CD14-positive monocyte (primary cell): Measurements from ENCODE around the gene PIP5K1B. TPM values are rescaled to one million over a fixed set of nuclear protein-coding genes. Genes with fewer than 3 reads are reported as not detected.

Experiments used
- DNase-seq, 3 donors: peaks; one replicate each; pipeline ENCODE4 v3.0.0-alpha.2; 2011 to 2022
- H2AFZ ChIP-seq: 2 replicates; pipeline ENCODE4 v1.6.0; 2012; ENCODE audit warnings: mild to moderate bottlenecking, low read depth, low read length, inconsistent platforms; ENCODE audit not compliant: insufficient read depth, poor library complexity, severe bottlenecking
- H3K27ac ChIP-seq, 2 donors: 1 replicate in 1 of 2; 2 replicates in 1 of 2; pipeline ENCODE4 v1.5.1; 2012 to 2013; ENCODE audit warnings: low read length in 2 of 2, control low read depth in 1 of 2, inconsistent platforms in 1 of 2, low read depth in 1 of 2, mild to moderate bottlenecking in 1 of 2
- H3K27me3 ChIP-seq, 2 donors: one replicate each; pipeline versions ENCODE4 v1.6.0 to v1.6.1; 2011 to 2013; ENCODE audit warnings: low read length in 2 of 2; ENCODE audit not compliant: control insufficient read depth in 2 of 2, insufficient read depth in 2 of 2
- H3K36me3 ChIP-seq, 2 donors: replicated peaks in 1 of 2; 1 replicate in 1 of 2; 2 replicates in 1 of 2; pipeline versions ENCODE4 v1.5.1 to v1.6.1; 2012 to 2013; ENCODE audit warnings: low read length in 2 of 2, control low read depth in 1 of 2, inconsistent platforms in 1 of 2, mild to moderate bottlenecking in 1 of 2; ENCODE audit not compliant: insufficient read depth in 2 of 2, control insufficient read depth in 1 of 2
- H3K4me1 ChIP-seq, 2 donors: 1 replicate in 1 of 2; 2 replicates in 1 of 2; pipeline versions ENCODE4 v1.5.1 to v1.6.1; 2012 to 2013; ENCODE audit warnings: low read length in 2 of 2, control low read depth in 1 of 2, inconsistent platforms in 1 of 2, mild to moderate bottlenecking in 1 of 2, moderate library complexity in 1 of 2; ENCODE audit not compliant: insufficient read depth in 2 of 2, control insufficient read depth in 1 of 2
- H3K4me2 ChIP-seq: replicated peaks from 2 replicates; pipeline ENCODE3; 2012; ENCODE audit warnings: low read length, moderate library complexity, mild to moderate bottlenecking; ENCODE audit not compliant: poor library complexity, severe bottlenecking; ENCODE audit errors: extremely low read depth
- H3K4me3 ChIP-seq, 3 experiments: fragments of 200-600 bp in 1 of 3; sonication (generic) in 1 of 3; replicated peaks in 1 of 3; 1 replicate in 2 of 3; 2 replicates in 1 of 3; pipeline ENCODE4 v1.5.1; 2011 to 2013; ENCODE audit warnings: low read length in 3 of 3, mild to moderate bottlenecking in 3 of 3, control low read depth in 2 of 3, low read depth in 2 of 3, inconsistent platforms in 1 of 3, moderate library complexity in 1 of 3
- H3K79me2 ChIP-seq: 2 replicates; pipeline ENCODE4 v1.6.0; 2012; ENCODE audit warnings: mild to moderate bottlenecking, control low read depth, inconsistent platforms, low read length, moderate library complexity; ENCODE audit not compliant: insufficient read depth
- H3K9ac ChIP-seq: 2 replicates; pipeline ENCODE4 v1.6.0; 2017; ENCODE audit warnings: low read length, mild to moderate bottlenecking; ENCODE audit not compliant: insufficient read depth, poor library complexity, severe bottlenecking
- H3K9me3 ChIP-seq, 2 donors: replicated peaks in 1 of 2; 1 replicate in 1 of 2; 2 replicates in 1 of 2; pipeline versions ENCODE4 v1.5.1 to v1.6.1; 2012 to 2013; ENCODE audit warnings: low read length in 2 of 2, control low read depth in 1 of 2; ENCODE audit not compliant: control insufficient read depth in 1 of 2, insufficient read depth in 1 of 2
- H4K20me1 ChIP-seq: 2 replicates; pipeline ENCODE4 v1.6.0; 2012; ENCODE audit warnings: mild to moderate bottlenecking, low read length, control low read depth, moderate library complexity; ENCODE audit not compliant: insufficient read depth
- H3K27ac Mint-ChIP-seq, 7 donors: one replicate each; pipeline ENCODE4 v1.8.0; 2020; ENCODE audit warnings: mild to moderate bottlenecking in 7 of 7, mixed read lengths in 7 of 7, moderate library complexity in 6 of 7, inconsistent platforms in 2 of 7
- H3K27me3 Mint-ChIP-seq, 3 donors: one replicate each; pipeline ENCODE4 v1.8.0; 2021 to 2022; ENCODE audit warnings: low read depth in 3 of 3, mild to moderate bottlenecking in 3 of 3, mixed read lengths in 3 of 3, moderate library complexity in 3 of 3, inconsistent platforms in 1 of 3
- H3K36me3 Mint-ChIP-seq, 2 donors: one replicate each; pipeline ENCODE4 v1.8.0; 2020; ENCODE audit warnings: mixed read lengths in 2 of 2, inconsistent platforms in 1 of 2, mild to moderate bottlenecking in 1 of 2
- H3K4me1 Mint-ChIP-seq: one replicate; pipeline ENCODE4 v1.8.0; 2020; ENCODE audit warnings: mild to moderate bottlenecking, mixed read lengths
- H3K4me3 Mint-ChIP-seq, 2 donors: one replicate each; pipeline ENCODE4 v1.8.0; 2020; ENCODE audit warnings: mild to moderate bottlenecking in 2 of 2, mixed read lengths in 2 of 2, moderate library complexity in 1 of 2
- H3K9me3 Mint-ChIP-seq, 7 donors: one replicate each; pipeline ENCODE4 v1.8.0; 2020 to 2022; ENCODE audit warnings: mixed read lengths in 7 of 7, mild to moderate bottlenecking in 6 of 7, moderate library complexity in 6 of 7, inconsistent platforms in 2 of 7
- CTCF ChIP-seq: fragments of 200-600 bp; IDR thresholded peaks from one replicate; pipeline ENCODE4 v1.8.0; 2022; ENCODE audit warnings: antibody characterized with exemption, mild to moderate bottlenecking
- WGBS: methylation state at CpG from one replicate; pipeline ENCODE4 v1.1.5; 2013; ENCODE audit warnings: missing lambda C conversion rate; ENCODE audit not compliant: insufficient coverage; 5-methylcytosine and 5-hydroxymethylcytosine counted together
- intact Hi-C, 2 donors: fragments of 100-400 bp; cut with micrococcal nuclease; formaldehyde crosslinking; loops; one replicate each; pipeline versions ENCODE4 v1.15.0 to v1.15.1; 2023
- polyA plus RNA-seq, 3 donors: library from polyadenylated mRNA; depleted of rRNA in 1 of 3; unstranded in 2 of 3; stranded (reverse) in 1 of 3; fragments of 300-500 nt in 2 of 3; fragments of >200 nt in 1 of 3; fragmentation: Illumina TruSeq in 2 of 3; gene quantifications; 1 replicate in 2 of 3; 2 replicates in 1 of 3; pipeline ENCODE4 v1.2.3, GENCODE V29; 2012 to 2021

PIP5K1B gene
- polyA plus RNA-seq, 3 donors: 0.18 to 4.1 (median 0.87) TPM

- H3K4me3 Mint-ChIP-seq: no peak overlapping the region
- Histone ChIP-seq H3K36me3 (no peaks in the 10 kb centered on the region), H2AFZ (no peak overlapping the region), H3K4me3 (no peak overlapping the region), H3K27ac (peak overlapping the region in 1 of 2 donors; percentile 20), H3K4me1 (peaks cover 49 to 52% of the 10 kb centered on the region in 2 donors), H3K79me2 (no peaks in the 10 kb centered on the region), H3K27me3 (no peaks in the 10 kb centered on the region), H3K9ac (no peak overlapping the region), H3K4me2 (no peak overlapping the region), H3K9me3 (no peaks in the 10 kb centered on the region), H4K20me1 (no peaks in the 10 kb centered on the region)
- peak overlapping the region in 3 of 7 donors; percentile 6 to 41 (median 26) for H3K27ac Mint-ChIP-seq
- DNase-seq: no peak
- H3K4me1 Mint-ChIP-seq: peaks cover 66% of the 10 kb centered on the region
- peaks cover 0 to under 1% (median 0%) of the 10 kb centered on the region in 7 donors for H3K9me3 Mint-ChIP-seq
- H3K36me3 Mint-ChIP-seq: peaks cover 0 to 4% of the 10 kb centered on the region in 2 donors
- 0% methylated on average over 5 of the region's 6 CpGs for WGBS
- intact Hi-C loops: no loop called here
- no peaks in the 10 kb centered on the region for H3K27me3 Mint-ChIP-seq
- no peak for TF ChIP-seq CTCF
These were observed 276.7 kb downstream of the PIP5K1B start for GRCh38 chr9:68981789-68982188.

- H3K4me1 ChIP-seq: peaks cover 40% of the 10 kb centered on the region in 2 donors
- Mint-ChIP-seq H3K27ac (peak overlapping the region in 1 of 7 donors; percentile 35), H3K4me3 (no peak overlapping the region), H3K4me1 (peaks cover 61% of the 10 kb centered on the region), H3K27me3 (no peaks in the 10 kb centered on the region), H3K36me3 (peaks cover 0 to 4% of the 10 kb centered on the region in 2 donors), H3K9me3 (no peaks in the 10 kb centered on the region)
- no peaks in the 10 kb centered on the region for H3K27me3 ChIP-seq
- H3K4me2 ChIP-seq: no peak overlapping the region
- no peak for TF ChIP-seq CTCF
- H3K4me3 ChIP-seq: no peak overlapping the region
- H3K9me3 ChIP-seq: no peaks in the 10 kb centered on the region
- no peak overlapping the region for H3K27ac ChIP-seq
- H3K36me3 ChIP-seq: no peaks in the 10 kb centered on the region
- no peak overlapping the region for H3K9ac ChIP-seq
- intact Hi-C loops: no loop called here
- no peak for DNase-seq
- H4K20me1 ChIP-seq: no peaks in the 10 kb centered on the region
- no peak overlapping the region for H2AFZ ChIP-seq
- H3K79me2 ChIP-seq: no peaks in the 10 kb centered on the region
These were observed 278.0 kb downstream of the PIP5K1B start for GRCh38 chr9:68983008-68983411.
